ENCODE measurements around the gene CNTFR.

CNTFR gene

DNA sequence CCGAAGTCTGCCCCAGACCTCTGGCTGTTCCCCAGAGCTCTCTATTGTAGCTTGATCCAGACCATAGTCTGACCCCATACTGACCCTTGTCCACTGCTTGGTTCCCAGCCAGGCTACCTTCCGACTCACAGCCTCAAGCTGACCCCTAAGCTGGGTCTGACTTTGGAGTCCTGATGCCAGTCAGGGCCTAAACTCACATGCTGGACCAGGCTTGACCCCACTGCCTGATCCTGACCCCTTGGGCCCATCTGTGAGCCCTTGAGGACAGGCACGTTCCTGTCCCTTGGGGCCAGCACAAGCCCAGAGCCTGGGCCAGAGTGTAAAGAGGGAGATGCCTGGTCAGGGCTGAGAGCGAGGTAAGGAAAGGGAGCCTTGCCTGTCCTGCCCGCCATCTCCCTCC lies 34.0 kb downstream of the CNTFR start:
- Histone ChIP-seq H3K27ac (no peak overlapping the region), H3K36me3 (replicated peaks) (no peaks in the 10 kb centered on the region), H3K27me3 (replicated peaks) (peaks cover 28% of the 10 kb centered on the region), H3K4me3 (ENCODE audit: low read depth, low read length) (no peak overlapping the region)
- DNase-seq, result no peak
- in situ Hi-C loops (cut with HindIII; ENCODE audit: low pct_ligation_motif_present, low sequenced_read_pairs), result no loop called here
- TF ChIP-seq CTCF (IDR thresholded peaks at IDR 0.05; ENCODE audit: low read depth, low read length, missing control alignments), result no peak

DNA sequence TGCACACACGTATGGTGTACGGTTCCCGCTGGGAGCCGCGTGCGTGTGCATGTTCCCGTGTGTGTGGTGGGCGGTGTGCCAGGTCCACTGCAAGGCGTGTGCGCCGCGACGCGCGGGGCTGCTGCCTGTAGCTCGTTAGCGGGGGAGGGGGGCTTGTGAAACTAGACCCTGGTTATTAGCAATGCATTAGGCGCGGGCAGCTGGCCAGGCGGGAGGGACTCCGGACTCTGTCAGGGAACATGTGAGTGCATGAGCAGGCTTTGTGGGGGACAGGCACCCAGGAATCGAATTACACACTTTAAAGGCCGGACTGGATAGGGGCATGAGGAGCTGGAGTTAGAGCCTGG lies 34.5 kb downstream of the CNTFR start:
- in situ Hi-C loops (cut with HindIII; ENCODE audit: low pct_ligation_motif_present, low sequenced_read_pairs), result no loop called here
- Histone ChIP-seq H3K36me3 (replicated peaks) (no peaks in the 10 kb centered on the region), H3K27ac (no peak overlapping the region), H3K27me3 (replicated peaks) (peaks cover 28% of the 10 kb centered on the region), H3K4me3 (ENCODE audit: low read depth, low read length) (no peak overlapping the region)
- no peak for TF ChIP-seq CTCF (IDR thresholded peaks at IDR 0.05; ENCODE audit: low read depth, low read length, missing control alignments)
- no peak for DNase-seq

DNA sequence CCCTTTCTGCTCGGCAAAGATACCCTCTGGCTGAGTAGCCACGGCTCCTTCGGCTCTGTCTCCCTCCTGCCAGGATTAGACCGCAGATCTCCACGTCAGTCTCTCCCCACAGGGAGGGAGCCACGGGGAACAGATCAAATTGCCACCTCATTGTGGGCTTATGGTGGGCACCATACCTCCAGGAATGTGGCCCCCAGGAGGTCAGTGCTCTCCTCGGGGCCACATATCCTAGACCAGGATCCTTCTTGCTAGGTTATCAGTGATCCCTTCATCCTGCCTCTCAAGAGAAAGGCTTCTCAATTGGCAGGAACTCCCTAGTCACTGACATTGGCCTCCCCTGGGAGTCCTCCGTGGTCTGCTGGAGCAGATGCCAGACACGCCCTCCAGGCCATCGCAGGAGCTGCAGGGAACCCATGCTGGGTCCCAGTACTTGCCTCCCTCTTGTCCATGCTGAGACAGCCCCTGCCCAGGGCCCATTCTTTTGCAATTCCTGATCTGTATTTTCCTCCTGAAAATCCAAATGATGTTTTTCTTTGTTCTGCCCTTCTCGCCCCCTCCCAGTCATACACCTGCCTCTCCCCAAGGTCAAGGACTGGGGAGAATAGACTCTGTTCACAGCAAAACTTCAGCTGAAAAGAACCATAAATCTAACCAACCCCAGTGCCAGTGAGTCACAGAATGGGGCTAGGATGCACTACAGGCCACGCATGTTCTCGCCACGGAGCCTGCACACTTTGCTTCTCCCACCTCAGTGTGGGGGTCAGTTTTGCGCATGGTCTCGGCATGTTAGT lies 35.1 kb downstream of the CNTFR start:
- Histone ChIP-seq H3K4me3 (ENCODE audit: low read depth, low read length) (no peak overlapping the region), H3K36me3 (replicated peaks) (no peaks in the 10 kb centered on the region), H3K27me3 (replicated peaks) (peaks cover 27% of the 10 kb centered on the region), H3K27ac (no peak overlapping the region)
- no peak for DNase-seq
- TF ChIP-seq CTCF (IDR thresholded peaks at IDR 0.05; ENCODE audit: low read depth, low read length, missing control alignments), result no peak
- in situ Hi-C loops (cut with HindIII; ENCODE audit: low pct_ligation_motif_present, low sequenced_read_pairs), result no loop called here

GRCh38 chr9:34553511-34554021 lies 36.0 kb downstream of the CNTFR start:
- peaks cover 23% of the 10 kb centered on the region for H3K27me3 ChIP-seq (replicated peaks)
- TF ChIP-seq CTCF (IDR thresholded peaks at IDR 0.05; ENCODE audit: low read depth, low read length, missing control alignments), result no peak
- H3K4me3 ChIP-seq (ENCODE audit: low read depth, low read length), result no peak overlapping the region
- DNase-seq, result no peak
- in situ Hi-C loops (cut with HindIII; ENCODE audit: low pct_ligation_motif_present, low sequenced_read_pairs), result no loop called here
- H3K27ac ChIP-seq, result no peak overlapping the region
- no peaks in the 10 kb centered on the region for H3K36me3 ChIP-seq (replicated peaks)

DNA sequence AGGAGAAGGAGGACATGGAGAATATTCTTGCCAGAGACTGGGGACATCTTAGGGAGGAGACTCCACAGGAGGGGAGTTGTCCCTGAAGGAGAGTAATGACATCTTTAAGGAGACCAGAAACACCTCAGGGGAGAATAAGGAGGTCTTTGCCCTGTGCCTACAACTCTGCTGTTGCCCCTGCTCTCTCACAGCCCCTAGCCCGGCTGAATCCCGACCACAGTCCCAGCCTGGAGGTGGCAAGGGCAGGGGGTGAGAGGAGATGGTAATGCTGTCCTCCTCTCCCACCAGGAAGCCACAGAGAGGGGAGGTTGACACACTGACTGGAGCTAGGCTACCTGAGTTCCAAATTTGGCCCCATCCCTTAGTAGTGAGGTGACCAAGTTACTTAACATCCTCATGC lies 36.5 kb downstream of the CNTFR start:
- no peak for TF ChIP-seq CTCF (IDR thresholded peaks at IDR 0.05; ENCODE audit: low read depth, low read length, missing control alignments)
- in situ Hi-C loops (cut with HindIII; ENCODE audit: low pct_ligation_motif_present, low sequenced_read_pairs), result no loop called here
- Histone ChIP-seq H3K4me3 (ENCODE audit: low read depth, low read length) (no peak overlapping the region), H3K27me3 (replicated peaks) (peaks cover 20% of the 10 kb centered on the region), H3K36me3 (replicated peaks) (no peaks in the 10 kb centered on the region), H3K27ac (no peak overlapping the region)
- no peak for DNase-seq

GRCh38 chr9:34552606-34552981 lies 36.9 kb downstream of the CNTFR start:
- in situ Hi-C loops (cut with HindIII; ENCODE audit: low pct_ligation_motif_present, low sequenced_read_pairs), result no loop called here
- peaks cover 18% of the 10 kb centered on the region for H3K27me3 ChIP-seq (replicated peaks)
- H3K27ac ChIP-seq, result no peak overlapping the region
- H3K36me3 ChIP-seq (replicated peaks), result no peaks in the 10 kb centered on the region
- no peak overlapping the region for H3K4me3 ChIP-seq (ENCODE audit: low read depth, low read length)
- DNase-seq, result no peak
- no peak for TF ChIP-seq CTCF (IDR thresholded peaks at IDR 0.05; ENCODE audit: low read depth, low read length, missing control alignments)
